Superior temporal gyrus (tissue), 1 donor: ENCODE results near the gene CSNK1G1.
"Not testable (repeated sequence)": the region's sequence is repeated elsewhere in the genome, so short reads cannot be mapped to it uniquely, and the experiment has no call there.

ENCODE experiments used
- DNase-seq: peaks from one replicate; pipeline ENCODE4 v3.0.0-alpha.2; 2016; ENCODE audit errors: extremely low spot score

The CSNK1G1 gene

DNA sequence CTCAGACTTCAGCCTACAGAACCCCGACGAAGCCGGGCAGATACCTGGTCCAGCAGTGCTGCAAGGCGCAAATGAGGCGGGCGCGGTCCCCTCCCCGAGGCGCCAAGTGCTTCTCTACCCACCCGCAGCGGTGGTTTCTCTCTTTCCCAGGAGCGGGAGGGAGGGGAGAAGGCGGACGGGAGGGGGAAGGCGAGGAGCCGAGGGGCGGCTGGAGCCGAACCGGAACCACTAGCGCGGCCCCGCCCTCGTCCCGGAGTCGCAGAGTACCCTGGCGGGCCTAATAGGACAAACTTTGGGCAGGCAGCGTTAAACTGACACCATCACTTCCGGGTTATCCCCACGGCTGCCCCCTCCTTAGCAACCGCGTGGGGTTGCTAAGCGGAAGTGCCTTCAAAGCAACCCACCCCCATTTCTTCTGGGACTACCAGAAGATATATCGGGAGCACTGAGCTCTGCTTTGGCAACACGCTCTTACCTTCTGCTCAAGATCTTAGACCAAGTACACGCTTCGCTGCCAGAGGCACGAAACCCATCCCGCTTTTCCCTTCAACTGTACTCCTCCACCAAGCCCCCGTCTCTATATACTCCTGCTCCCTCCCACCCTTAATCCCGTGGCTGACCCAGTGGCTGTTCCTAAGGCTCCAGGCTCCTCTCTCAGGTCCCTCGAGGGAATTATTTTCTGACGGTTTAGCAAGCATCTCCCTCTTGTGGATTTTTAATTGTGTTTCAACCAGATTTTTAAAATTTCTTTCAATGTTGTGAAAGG is at the start of gene CSNK1G1:
TSS of gene CSNK1G1 (minus strand) at position 230 of the 766 bp plus-strand sequence. CDS start 55,674 bp downstream, outside the sequence.
- DNase-seq: peak; percentile 99

DNA sequence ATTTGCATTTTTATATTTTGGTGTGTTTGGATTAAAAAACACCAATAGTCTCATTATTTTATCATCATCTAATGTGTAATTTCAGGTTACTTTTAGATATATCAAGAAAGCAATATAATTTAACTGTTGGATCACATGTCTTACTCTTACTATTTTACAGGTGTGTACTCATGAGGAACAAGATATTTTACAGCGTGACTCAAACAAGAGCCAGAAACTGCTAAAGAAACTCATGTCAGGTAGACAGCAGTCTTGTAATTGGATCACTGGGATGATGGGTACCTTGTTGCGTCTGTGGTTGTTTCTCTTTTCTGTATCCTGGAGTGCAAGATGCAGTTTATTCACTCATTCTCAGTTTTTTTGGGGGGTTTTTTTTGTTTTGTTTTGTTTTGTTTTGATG is 44.6 kb upstream of the CSNK1G1 start:
- DNase-seq: no peak

DNA sequence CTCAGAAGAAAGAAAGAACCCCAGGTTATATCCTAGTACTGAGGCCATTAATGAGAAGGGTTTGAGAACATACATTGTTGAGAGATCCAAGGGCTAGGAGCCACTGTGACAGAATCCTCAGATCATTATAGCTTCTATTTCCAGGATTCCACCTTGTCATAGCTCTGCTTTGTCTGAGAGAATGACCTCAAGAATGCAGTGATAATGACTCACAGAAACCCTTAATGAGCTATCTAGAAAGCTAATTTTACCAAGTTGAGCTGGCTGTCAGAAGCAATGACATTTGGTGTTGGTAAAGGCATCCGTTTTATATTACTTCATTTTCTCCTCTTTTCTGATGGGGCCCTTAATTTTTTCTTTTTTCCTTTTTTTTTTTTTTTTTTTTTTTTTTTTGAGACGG is 42.6 kb upstream of the CSNK1G1 start:
- no peak for DNase-seq

DNA sequence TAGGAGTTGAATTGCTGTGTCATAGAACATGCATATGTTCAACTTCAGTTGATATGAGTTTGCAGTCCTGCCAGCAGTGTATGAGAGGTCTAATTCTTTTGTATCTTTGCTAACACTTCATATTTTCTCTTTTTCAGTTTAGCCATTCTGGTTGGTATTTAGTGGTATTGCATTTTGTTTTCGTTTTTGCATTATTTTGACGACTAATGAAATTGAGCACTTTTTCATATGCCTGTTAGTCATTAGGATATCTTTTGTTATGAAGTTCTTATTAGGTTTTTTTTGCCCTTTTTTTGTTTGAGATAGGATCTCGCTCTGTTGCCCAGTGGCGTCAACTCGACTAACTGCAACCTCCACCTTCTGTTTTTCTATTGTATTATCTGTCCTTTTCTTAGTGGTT is 40.8 kb upstream of the CSNK1G1 start:
- no peak for DNase-seq

- DNase-seq: not testable (repeated sequence)
Observed at GRCh38 chr15:64392471-64392870, 36.5 kb upstream of the CSNK1G1 start.

GRCh38 chr15:64389036-64389435 is 33.1 kb upstream of the CSNK1G1 start:
- no peak for DNase-seq

- peak; percentile 91 for DNase-seq
Observed at GRCh38 chr15:64387562-64388168, 31.7 kb upstream of the CSNK1G1 start, which contains the start of gene TRIP4. TSS of gene TRIP4 (plus strand) at chr15:64387836. CDS start at chr15:64387864, 28 bp downstream.

DNA sequence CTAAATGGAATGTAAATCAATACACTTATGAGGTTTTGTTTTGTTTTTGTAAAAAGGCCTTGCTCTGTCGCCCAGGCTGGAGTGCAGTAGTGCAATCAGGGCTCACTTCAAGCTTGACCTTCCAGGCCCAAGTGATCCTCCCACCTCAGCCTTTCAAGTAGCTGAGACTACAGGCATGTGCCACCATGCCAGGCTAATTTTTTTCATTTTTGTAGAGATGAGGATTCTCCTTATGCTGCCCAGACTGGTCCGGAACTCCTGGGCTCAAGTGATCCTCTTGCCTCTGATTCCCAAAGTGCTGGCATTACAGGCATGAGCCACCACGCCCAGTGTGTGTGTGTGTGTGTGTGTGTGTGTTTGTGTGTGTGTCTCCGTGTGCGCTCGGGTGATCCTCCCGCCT is 30.3 kb upstream of the CSNK1G1 start:
- DNase-seq: no peak

DNA sequence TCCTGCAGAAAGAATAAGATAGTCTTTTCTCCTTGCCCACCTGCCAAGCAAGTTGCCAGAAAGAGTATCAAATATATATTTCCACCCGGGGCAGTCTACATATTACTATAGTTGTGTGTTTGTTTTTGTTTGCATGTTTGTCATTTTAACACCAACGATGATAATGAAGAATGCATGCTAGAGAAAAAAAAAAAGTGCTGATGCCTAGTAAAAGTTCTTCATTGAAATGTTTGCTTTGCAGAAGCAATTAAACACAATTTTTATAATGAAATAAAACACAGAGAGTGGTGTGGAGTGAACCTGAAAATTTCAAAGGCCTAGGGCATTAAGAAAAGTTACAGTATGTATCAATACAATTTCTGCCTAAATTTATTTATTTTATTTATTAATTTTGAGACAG is 27.8 kb upstream of the CSNK1G1 start:
- DNase-seq: no peak

DNA sequence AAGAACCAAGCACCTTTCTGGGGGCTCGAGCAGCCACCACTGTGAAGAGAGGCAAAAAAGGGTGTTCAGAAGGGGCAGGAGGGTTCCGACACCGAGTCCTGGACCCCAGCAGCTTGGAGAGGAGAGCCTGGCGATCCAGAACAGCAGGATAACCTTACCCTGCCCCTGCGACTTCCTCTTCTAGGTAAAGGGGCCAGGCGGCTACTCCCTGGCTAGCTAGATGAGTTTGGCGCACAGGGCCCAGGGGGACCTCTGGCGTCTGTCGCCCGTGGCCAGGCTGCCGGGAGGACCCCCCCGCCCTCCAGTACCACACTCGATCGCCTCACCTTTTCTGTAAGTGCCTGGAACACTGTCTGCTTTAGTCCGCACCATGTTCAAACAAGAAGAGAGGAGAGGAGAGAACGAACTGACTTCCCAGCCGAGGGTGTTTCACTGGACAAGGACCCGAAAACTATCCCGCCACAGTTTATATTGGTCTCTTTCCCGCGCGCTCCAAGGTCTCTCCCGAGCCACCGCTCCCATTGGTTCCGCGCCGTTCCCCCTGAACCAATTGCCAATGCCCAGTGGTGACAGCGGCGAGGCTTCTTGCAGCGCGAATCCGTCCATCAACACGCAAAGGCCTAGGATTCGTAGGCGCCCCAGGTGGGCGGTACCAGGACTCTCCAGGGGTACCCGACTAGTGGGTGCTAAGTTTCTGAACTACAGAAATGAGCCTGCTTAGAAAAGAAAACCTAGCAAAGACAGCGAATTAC is 25.2 kb upstream of the CSNK1G1 start, which contains the start of gene PCLAF:
TSS of gene PCLAF (minus strand) at position 442 of the 752 bp plus-strand sequence. CDS start at position 372, 70 bp downstream.
- DNase-seq: peak; percentile 93

- not testable (repeated sequence) for DNase-seq
Observed at GRCh38 chr15:64380130-64380870, 24.3 kb upstream of the CSNK1G1 start.

GRCh38 chr15:64379216-64379960 is 23.4 kb upstream of the CSNK1G1 start:
- no peak for DNase-seq

DNA sequence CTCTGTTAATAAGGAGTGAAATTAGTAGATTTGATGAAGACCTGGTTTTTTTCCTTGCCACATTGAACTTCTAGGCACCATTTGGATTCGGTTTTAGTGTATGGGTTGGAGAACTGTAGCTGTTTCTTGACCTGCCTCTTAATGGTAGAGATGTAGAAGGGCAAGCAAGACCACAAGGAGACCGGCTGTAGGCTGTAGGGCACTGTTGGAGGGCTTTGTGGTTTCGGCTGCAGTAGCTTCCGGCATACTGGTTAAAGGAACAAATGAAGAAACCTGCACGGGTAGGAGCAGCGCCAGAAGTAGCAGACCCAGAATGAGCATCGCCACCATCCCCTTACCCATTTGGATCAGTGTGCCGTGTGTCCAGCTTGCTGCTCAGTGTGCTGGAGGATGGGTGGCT is 17.4 kb upstream of the CSNK1G1 start:
- DNase-seq: no peak

DNA sequence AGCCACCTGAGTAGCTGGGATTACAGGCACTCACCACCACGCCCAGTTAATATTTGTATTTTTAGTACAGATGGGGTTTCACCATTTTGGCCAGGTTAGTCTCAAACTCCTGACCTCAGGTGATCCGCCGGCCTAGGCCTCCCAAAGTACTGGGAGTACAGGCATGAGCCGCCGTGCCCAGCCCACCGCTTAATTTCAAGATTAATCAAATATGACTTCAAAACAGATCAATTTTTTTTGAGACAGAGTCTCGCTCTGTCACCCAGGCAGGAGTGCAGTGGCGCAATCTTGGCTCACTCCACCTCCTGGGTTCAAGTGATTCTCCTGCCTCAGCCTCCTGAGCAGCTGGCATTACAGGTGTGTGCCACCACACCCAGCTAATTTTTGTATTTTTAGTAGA is 15.4 kb upstream of the CSNK1G1 start:
- not testable (repeated sequence) for DNase-seq

GRCh38 chr15:64369078-64369607 is 13.2 kb upstream of the CSNK1G1 start:
- no peak for DNase-seq

DNA sequence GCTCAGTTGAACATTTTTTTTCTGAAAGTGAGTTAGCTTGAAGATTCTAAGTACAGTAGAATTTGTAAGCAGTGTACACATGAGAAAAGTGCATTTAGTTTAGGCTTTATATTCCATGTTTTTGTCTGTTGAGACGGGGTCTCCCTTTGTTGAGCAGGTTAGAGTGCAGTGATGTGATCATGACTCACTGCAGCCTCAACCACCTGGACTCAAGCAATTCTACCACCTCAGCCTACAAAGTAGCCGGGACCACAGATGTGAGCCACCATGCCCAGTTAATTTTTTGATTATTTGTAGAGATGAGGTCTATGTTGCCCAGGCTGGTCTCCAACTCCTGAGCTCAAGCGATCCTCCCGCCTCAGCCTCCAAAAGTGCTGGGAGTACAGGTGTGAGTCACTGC is 5.3 kb upstream of the CSNK1G1 start:
- no peak for DNase-seq

DNA sequence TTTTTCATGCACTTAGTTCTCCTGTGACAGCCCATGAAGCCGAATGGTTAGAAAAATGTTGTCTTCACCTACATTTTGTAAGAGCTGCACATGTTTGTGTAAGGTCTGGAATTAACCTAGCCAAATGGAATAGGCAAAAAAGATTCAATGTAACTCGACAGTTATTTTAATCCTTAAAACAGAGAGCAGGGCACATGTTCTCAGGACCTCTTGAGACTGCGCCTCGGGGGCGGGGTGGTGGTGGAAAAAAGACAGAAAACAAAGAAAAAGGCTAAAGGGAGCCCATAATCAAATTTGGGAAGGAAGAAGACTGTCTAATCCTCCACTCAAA is 702 bp upstream of the CSNK1G1 start:
- no peak for DNase-seq

- no peak for DNase-seq
Observed at GRCh38 chr15:64355348-64355943, 527 bp downstream of the CSNK1G1 start.

GRCh38 chr15:64354688-64355344 is 1.2 kb downstream of the CSNK1G1 start:
- DNase-seq: no peak

DNA sequence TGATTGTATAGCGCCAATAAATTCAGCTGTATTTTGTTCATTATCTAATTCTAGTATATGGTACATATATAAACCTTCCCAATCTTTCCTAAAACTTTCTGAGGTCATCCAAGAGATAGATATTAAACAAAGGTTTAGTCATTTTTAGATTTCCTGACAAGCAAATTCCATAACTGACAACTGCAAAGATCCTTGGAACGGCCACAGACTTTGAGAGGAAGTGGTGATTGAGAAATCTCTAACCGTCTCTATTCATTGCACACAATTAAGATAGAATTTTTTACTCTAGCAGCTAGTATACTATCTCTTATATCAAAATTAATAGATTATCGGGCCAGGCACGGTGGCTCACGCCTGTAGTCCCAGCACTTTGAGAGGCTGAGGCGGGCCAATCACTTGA is 4.7 kb downstream of the CSNK1G1 start:
- no peak for DNase-seq
